ENCODE data around the gene TRIM44.
"Not testable (repeated sequence)": the region's sequence is repeated elsewhere in the genome, so short reads cannot be mapped to it uniquely, and the experiment has no call there.

TRIM44 gene

GRCh38 chr11:35633827-35634423, 28.6 kb upstream of the TRIM44 start:
- no peak for DNase-seq (ENCODE audit: low spot score)

GRCh38 chr11:35635933-35636332, 26.6 kb upstream of the TRIM44 start:
- no peak for DNase-seq (ENCODE audit: low spot score)

GRCh38 chr11:35639591-35640179, 22.9 kb upstream of the TRIM44 start:
- peak; percentile 31 for DNase-seq (ENCODE audit: low spot score)

DNA sequence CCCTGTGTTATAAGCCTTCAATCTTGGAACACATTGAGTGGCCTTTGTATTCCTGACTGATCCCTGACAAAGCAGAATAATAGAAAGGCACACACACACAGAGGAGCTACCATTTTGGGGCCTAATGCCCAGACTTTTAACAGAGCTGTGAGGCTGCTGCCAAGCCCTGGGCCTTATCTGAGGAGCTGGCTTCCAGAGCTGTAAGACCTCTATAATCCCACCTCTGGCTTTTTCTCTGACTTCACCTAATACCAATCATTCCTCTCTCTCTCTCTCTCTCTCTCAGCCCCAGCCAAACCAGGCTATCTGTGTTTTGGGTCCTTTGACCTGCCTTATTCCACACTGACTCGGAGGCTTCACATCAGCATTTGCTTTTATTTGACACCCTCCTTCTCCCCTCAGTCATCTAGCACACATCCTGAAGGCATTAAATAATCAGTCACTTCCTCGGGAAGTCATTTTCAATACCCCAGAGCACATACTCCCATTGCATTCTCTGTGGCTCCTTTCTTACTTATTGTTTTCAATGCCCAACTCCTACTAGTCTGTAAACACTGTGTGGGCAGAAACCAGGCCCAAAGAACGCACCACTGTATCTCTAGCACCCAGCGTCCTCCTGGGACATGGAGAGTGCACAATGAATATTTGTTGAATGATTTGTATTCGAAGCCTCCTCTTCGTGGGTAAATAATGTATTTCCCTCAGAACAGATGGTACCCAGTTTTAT, 21.2 kb upstream of the TRIM44 start:
- no peak for DNase-seq (ENCODE audit: low spot score)

DNA sequence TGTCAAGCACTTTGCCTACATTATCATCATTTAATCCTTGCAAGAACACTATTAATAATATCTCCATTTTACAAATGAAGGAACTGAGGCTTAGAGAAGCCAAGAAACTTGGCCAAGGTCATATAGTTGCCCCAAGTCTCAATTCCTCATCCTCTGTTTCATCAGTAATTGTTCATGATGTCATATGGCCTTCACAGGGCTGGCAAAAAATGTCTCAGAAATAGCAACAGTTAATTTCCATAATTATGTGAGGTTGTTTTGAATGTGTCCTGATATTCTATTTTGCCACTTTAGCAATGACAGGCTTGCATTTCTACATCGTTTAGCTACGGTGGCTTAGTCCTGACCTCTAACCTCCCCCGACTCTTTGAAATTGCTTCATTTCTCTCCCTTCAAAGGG, 20.6 kb upstream of the TRIM44 start:
- DNase-seq (ENCODE audit: low spot score), result no peak

DNA sequence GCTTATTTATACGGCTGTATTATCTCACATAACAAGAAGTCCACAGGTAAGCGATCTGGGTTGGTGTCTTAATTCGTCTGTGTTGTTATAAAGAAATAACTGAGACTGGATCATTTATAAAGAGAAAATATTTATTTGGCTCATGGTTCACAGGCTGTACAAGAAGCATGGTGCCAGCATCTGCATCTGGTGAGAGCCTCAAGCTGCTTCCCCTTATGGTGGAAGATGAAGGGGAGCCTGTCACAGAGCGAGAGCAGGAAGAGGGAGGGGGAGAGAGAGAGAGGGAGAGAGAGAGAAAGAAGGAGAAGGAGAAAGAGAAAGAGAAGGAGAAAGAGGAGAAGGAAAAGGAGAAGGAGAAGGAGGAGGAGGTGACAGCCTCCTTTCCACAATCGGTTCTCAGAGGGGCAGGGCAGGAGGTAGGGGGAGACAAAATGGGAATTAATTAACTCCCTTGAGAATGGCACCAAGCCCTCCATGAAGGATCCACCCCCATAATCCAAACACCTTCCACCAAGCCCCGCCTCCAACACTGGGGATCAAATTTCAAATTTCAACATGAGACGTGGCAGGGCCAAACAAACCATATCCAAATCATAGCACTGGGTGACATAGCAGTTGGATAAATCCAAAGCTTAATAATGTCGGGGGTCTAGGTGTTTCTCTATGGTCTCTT, 15.0 kb upstream of the TRIM44 start:
- no peak for DNase-seq (ENCODE audit: low spot score)

GRCh38 chr11:35650006-35650405, 12.6 kb upstream of the TRIM44 start:
- no peak for DNase-seq (ENCODE audit: low spot score)

GRCh38 chr11:35650467-35650866, 12.1 kb upstream of the TRIM44 start:
- DNase-seq (ENCODE audit: low spot score), result no peak

- DNase-seq (ENCODE audit: low spot score), result no peak
Observed at GRCh38 chr11:35651263-35651662, 11.3 kb upstream of the TRIM44 start.

DNA sequence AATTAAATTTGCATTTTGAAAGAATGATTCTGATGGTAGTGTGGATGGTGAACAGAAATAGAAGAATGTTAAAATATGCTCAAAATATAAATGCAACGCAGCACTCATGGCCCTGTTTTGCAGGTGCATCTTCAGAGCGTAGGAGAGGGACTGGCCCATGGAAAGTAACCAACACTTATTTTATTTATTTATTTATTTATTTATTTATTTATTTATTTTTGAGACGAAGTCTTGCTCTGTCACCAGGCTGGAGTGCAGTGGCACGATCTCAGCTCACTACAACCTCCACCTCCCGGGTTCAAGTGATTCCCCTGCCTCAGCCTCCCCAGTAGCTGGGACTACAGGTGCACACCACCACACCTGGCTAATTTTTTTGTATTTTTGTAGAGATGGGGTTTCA, 9.8 kb upstream of the TRIM44 start:
- DNase-seq (ENCODE audit: low spot score), result not testable (repeated sequence)

DNA sequence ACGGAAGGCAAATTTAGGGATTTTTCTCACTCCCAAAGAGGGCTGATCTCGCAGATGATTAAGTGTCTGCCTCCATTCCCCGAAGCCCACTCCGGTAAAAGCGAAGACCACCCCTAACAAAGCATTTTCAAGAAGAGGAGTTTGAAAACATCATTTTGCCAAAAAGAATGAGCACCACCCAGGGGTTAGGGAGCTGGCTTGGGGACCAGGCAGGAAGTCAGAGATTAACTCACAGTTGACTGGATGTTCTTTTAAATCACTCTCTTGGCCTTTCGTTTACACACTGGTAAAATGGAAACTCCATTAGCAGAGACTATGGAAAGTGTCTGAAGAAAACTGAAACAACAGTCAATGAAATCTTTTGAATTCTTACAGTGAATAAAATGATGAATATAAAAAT, 7.9 kb upstream of the TRIM44 start:
- DNase-seq (ENCODE audit: low spot score), result no peak

DNA sequence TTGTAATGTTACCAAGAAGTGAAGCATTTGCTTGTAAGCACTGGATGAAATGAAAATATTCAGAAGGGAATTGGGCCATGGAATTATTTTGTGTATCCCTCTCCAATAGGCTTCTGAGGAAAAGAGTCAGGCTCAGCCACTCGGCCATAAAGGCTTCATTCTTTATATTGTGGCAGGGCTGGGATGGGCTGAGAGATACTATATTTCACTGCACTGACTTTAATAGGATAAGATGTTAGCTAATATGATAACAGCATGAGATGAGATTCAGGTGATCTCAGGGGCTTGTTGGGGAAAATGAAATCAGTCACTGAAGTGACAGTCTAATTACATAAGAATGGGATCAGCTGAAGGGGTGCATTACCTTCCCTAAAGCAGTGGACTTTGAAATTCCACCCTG, 7.3 kb upstream of the TRIM44 start:
- no peak for DNase-seq (ENCODE audit: low spot score)

DNA sequence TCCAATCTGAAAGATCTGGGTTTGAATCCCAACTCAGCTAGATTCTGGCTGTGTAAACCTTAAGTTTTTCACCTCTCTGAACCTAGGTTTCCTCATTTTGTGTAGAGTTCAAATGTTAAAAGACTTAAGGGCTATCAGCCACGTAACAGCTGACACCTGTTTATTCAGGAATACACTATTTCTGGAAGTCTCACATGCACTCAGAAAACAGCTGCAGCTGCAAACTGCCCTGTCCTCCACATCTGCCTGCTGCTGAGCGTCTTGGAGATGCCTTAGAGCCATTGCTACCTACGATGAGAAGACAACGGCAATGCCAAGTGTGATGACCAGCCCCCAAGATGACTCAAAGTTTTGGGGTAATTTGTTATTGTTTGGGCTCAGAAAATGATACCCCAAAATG, 6.7 kb upstream of the TRIM44 start:
- DNase-seq (ENCODE audit: low spot score), result no peak

DNA sequence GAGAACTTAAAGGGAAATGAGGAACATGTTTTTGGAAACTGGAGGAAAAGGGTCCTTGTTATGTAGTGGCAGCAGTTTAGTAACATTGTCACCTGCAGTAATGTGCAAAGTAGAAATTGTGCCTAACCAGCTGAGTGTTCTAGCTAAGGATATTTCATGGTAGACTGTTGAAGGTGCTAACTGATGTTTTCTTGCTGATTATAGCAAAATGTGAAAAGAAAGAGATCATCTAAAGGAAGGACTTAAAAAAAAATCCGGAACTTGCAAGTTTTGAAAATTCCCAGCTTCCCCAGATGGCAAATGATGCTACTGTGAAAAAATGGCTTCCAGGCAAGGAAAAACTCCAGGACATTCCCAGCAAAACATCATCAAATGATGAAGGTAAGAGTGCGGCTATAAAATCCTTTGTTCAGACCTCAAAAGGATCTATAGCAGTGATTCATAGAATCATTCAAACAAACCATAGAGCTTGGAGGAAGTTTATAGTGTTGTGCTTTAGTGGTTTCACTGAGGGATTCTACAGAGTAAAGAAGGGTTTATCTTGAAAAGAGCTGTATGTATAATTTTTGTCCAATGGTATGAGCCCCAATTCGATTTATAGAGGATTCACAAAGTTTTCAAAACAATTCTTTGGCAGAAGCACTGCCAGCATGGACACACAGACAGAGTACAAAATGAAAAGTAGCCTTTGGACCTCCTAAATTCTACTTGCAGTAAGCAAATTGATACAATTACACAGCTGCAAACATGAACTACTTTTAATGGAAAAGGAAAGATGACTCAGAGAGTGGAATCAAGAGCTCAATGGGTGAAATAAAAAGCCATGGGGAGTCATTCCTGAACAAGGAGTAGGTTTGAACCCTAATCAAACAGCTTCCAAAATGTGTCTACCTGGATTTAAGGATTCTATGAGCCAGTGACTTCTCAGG, 4.3 kb upstream of the TRIM44 start:
- no peak for DNase-seq (ENCODE audit: low spot score)

- DNase-seq (ENCODE audit: low spot score), result no peak
Observed at GRCh38 chr11:35661534-35661933, 1.0 kb upstream of the TRIM44 start.

DNA sequence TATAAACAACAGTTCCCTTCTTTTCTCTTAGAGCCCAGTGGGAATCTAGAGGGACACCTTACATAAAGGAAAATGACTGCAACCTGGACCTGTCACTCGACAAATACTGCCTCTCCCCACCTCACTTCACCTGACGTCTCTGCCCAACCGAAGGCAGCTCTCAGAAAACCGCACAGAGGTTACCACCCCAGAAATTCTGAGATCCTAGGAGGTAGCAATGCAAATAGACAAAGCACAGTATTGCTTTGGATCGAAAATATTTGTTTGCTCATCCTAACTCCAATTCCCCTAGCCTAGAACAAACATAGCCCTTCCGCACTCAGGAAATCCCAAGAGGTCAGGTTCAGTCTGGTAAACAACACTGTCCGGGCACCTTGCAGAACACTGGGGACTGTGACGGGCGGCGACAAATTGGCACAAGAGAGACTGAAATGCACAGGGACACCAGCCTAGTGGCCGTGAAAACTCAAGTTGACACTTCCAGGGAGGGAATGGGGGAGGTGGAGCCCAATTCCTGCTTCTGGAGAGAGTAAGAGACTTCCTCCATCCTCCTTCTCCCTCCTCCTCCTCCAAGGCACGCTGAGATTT, 420 bp upstream of the TRIM44 start:
- DNase-seq (ENCODE audit: low spot score), result no peak

DNA sequence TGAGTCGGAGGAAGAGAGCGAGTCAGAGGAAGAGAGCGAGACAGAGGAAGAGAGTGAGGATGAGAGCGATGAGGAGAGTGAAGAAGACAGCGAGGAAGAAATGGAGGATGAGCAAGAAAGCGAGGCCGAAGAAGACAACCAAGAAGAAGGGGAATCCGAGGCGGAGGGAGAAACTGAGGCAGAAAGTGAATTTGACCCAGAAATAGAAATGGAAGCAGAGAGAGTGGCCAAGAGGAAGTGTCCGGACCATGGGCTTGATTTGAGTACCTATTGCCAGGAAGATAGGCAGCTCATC, 780 bp downstream of the TRIM44 start:
- no peak for DNase-seq (ENCODE audit: low spot score)

DNA sequence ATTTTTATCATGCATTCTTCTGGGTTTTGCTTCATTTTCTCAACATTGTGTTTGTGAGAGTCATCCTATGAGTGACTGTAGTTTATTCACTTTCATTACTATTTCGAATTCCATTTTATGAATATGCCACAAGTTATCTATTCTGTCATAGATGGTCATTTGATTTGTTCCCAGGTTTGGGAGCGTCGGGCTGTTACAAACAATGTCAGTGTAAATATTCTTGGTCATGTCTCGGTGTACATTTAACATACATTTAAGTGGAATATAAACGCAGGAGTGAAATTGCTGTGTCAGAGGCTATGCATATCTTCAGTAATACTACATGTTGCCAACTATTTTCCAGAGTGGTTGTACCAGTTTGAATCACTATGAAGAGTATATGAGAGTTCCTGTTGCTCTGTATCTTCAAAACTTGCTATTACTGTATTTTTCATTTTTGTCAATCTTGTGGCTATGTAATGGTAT, 2.4 kb downstream of the TRIM44 start:
- DNase-seq (ENCODE audit: low spot score), result no peak

DNA sequence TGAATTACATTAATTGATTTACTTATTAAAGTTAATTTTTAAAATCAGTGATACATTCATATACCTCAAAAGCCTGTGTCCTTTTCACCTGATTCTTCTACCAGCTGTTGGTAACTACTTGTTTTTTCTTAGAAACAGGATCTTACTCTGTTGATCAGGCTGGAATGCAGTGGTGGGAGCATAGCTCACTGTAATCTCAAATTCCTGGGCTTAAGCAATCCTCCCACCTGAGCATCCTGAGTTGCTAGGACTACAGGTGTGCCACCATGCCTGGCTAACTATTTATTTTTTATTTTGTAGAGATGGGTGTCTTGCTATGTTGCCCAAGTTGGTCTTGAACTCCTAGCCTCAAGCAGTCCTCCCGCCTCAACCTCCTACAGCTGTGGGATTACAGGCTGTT, 4.7 kb downstream of the TRIM44 start:
- DNase-seq (ENCODE audit: low spot score), result no peak

- DNase-seq (ENCODE audit: low spot score), result not testable (repeated sequence)
Observed at GRCh38 chr11:35668350-35668749, 5.8 kb downstream of the TRIM44 start.

DNA sequence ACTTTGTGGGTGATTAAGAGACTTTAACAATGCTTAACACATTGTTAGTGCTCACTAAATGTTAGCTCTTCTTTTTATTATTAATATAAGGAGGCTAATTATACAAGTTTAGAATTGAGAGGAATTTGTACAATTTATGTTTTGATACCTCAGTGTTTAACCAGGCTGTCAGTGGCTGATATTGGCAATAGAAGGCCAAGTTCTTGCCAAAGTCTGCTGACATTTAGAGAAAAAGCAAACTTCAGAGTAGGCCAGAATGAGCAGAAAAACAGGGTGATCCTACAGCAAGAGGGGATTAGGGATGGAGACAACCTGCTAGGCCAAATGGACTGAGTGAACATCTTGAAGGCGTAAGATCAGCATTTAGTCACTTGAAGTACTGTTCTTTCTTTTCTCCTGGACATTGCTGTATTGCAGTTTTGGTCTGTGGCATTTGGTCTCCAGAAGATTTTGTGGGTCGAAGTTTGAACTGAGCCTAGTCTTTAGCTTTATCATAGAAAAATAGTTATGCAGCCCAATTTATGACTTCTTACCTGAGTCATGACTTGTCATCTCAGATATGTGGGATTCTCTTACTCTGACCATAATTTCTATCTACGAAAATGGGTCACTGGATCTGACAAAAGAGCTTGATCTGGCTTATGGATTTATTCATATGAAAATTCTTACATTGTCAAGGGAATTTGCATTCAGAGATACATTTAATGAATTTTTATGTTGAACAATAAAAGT, 9.0 kb downstream of the TRIM44 start:
- no peak for DNase-seq (ENCODE audit: low spot score)
